Articular chondrocyte of knee joint (primary cell): ENCODE measurements around the gene IFIT5. TPM values are rescaled to one million over a fixed set of nuclear protein-coding genes. Genes with fewer than 3 reads are reported as not detected.

Experiments used
- total RNA-seq: library from RNA; depleted of rRNA; stranded (reverse); fragments of >200 nt; gene quantifications from 2 replicates; pipeline ENCODE4 v1.2.3, GENCODE V29; 2012

Gene IFIT5
- 39.5 and 42.4 TPM in 2 replicates for total RNA-seq

GRCh38 chr10:89414146-89414878 lies at the start of gene IFIT5:
IFIT5 (plus strand) TSS chr10:89414568; CDS start chr10:89414799, 231 bp downstream.

DNA sequence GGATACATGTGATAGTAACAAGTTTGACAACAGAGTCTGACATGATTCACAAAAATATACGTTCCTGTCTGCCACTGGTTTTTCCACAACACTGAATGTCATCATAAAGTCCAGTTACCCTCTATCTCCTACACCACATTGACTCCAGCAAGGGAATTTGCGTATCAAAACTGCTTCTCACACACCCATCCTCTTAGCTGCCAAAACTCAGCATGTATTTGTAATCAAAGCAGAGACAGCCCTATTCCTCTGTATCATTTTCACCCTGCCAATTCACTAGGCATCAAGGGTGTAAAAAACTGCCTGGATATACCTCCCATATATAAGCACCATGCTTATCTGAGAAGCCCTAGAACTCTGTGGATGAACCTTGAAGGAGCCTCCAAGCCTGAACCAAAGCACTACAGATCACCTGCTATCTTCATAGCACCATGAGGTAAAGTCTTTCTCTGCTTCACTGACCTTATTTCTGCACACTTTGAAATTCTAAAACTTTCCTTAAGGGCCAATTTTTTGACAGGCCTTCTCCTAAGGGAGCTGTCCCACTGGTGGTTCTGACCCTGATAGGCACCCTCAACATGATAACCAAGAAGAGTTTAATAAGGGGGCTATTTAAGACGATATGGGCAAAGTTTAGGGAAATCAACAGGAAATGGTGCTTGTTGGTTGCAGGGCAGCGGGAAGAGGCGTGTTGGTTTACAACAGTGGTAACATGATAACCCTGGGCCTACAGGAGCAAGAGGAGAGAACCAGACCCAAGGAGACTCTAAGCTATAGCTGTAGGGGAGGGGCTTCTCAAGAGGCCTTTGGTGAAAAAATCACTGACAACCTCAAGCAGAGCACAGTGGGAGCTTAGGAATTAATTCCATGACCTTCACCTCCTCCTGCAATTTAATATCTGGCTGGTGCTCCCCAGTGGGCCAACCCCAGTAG lies 36.4 kb upstream of the IFIT5 start, which contains the start of gene IFIT1B:
TSS of gene IFIT1B (plus strand) at position 352 of the 933 bp plus-strand sequence. CDS start at position 432, 80 bp downstream.

GRCh38 chr10:89391907-89392756 lies 22.2 kb upstream of the IFIT5 start, which contains the start of gene IFIT1:
IFIT1 (plus strand) TSS chr10:89392623; CDS start chr10:89392713, 90 bp downstream.

Other genes starting within 250 kb of the IFIT5 start
- gene CH25H, start 207.3 kb upstream of the IFIT5 start, total RNA-seq: 2.1 and 4.8 TPM in 2 replicates
- 56.8 and 68.0 TPM in 2 replicates for gene LIPA, start 162.8 kb upstream of the IFIT5 start, total RNA-seq
- 7.4 and 9.9 TPM in 2 replicates for gene IFIT2, start 112.5 kb upstream of the IFIT5 start, total RNA-seq
- 45.0 and 48.6 TPM in 2 replicates for gene IFIT3, start 86.6 kb upstream of the IFIT5 start, total RNA-seq
- gene IFIT1B, start 36.5 kb upstream of the IFIT5 start, total RNA-seq: not detected in 2 replicates
- gene IFIT1, start 21.9 kb upstream of the IFIT5 start, total RNA-seq: 33.3 and 45.0 TPM in 2 replicates
- not detected in 2 replicates for gene SLC16A12, start 121.0 kb downstream of the IFIT5 start, total RNA-seq
- 6.7 and 9.1 TPM in 2 replicates for gene PANK1, start 230.7 kb downstream of the IFIT5 start, total RNA-seq